Stimulated activated naive CD8-positive, alpha-beta T cell treated with anti-CD3 and anti-CD28 coated beads, Interleukin-15, amount 100 ng/mL, for 72 hours (primary cell): ENCODE measurements around the gene BMPR1B.
A peak's percentile ranks its signal among the peaks of the same experiment; 100 is the strongest.

ENCODE experiments used
- ATAC-seq: fragments of 150-1000 bp; cut with Tn5 transposase; 2 replicates; pipeline ENCODE4 v1.10.0; 2021; ENCODE audit warnings: mild to moderate bottlenecking, moderate library complexity
- DNase-seq, 2 donors: peaks; one replicate each; pipeline ENCODE4 v3.0.0; 2021 to 2022
- H3K27ac Mint-ChIP-seq, 2 donors: one replicate each; pipeline ENCODE4 v1.8.0; 2022; ENCODE audit warnings: mild to moderate bottlenecking in 2 of 2, mixed read lengths in 2 of 2, moderate library complexity in 2 of 2
- H3K27me3 Mint-ChIP-seq: one replicate; pipeline ENCODE4 v1.8.0; 2022; ENCODE audit warnings: mixed read lengths
- H3K4me1 Mint-ChIP-seq: one replicate; pipeline ENCODE4 v1.8.0; 2022; ENCODE audit warnings: mild to moderate bottlenecking, mixed read lengths
- H3K4me3 Mint-ChIP-seq, 2 donors: one replicate each; pipeline ENCODE4 v1.8.0; 2022; ENCODE audit warnings: mild to moderate bottlenecking in 2 of 2, mixed read lengths in 2 of 2, moderate library complexity in 1 of 2
- H3K9me3 Mint-ChIP-seq, 2 donors: one replicate each; pipeline ENCODE4 v1.8.0; 2022; ENCODE audit warnings: mixed read lengths in 2 of 2

BMPR1B gene

GRCh38 chr4:94746746-94747145, 11.0 kb upstream of the BMPR1B start:
- DNase-seq (no peak), ATAC-seq (no peak)
- H3K9me3 Mint-ChIP-seq = no peaks in the 10 kb centered on the region
- no peaks in the 10 kb centered on the region for H3K27me3 Mint-ChIP-seq
- no peak overlapping the region for H3K4me3 Mint-ChIP-seq
- no peak overlapping the region for H3K27ac Mint-ChIP-seq
- no peaks in the 10 kb centered on the region for H3K4me1 Mint-ChIP-seq

GRCh38 chr4:94758141-94758699, 465 bp downstream of the BMPR1B start:
- Mint-ChIP-seq H3K4me1 (peaks cover 9% of the 10 kb centered on the region), H3K4me3 (peak overlapping the region; percentile 68 to 72), H3K27ac (no peak overlapping the region), H3K9me3 (no peaks in the 10 kb centered on the region), H3K27me3 (peaks cover 88% of the 10 kb centered on the region)
- ATAC-seq (peak; percentile 69), DNase-seq (peak in 1 of 2 donors; percentile 10)

GRCh38 chr4:94758700-94759399, 1.1 kb downstream of the BMPR1B start:
- Mint-ChIP-seq H3K4me1 (peaks cover 9% of the 10 kb centered on the region), H3K4me3 (peak overlapping the region; percentile 68 to 72), H3K27me3 (peaks cover 82% of the 10 kb centered on the region), H3K9me3 (no peaks in the 10 kb centered on the region), H3K27ac (no peak overlapping the region)
- ATAC-seq (peak; percentile 29), DNase-seq (no peak)

GRCh38 chr4:94759767-94760211, 2.0 kb downstream of the BMPR1B start:
- no peak for DNase-seq
- Mint-ChIP-seq H3K4me3 (no peak overlapping the region), H3K4me1 (peaks cover 9% of the 10 kb centered on the region), H3K9me3 (no peaks in the 10 kb centered on the region), H3K27me3 (peaks cover 81% of the 10 kb centered on the region), H3K27ac (no peak overlapping the region)
- ATAC-seq = no peak

GRCh38 chr4:94762326-94762725, 4.6 kb downstream of the BMPR1B start:
- Mint-ChIP-seq H3K4me1 (peaks cover 9% of the 10 kb centered on the region), H3K27ac (no peak overlapping the region), H3K27me3 (peaks cover 59% of the 10 kb centered on the region), H3K9me3 (no peaks in the 10 kb centered on the region), H3K4me3 (no peak overlapping the region)
- DNase-seq = no peak
- ATAC-seq = no peak

GRCh38 chr4:94763005-94763404, 5.2 kb downstream of the BMPR1B start:
- no peak overlapping the region for H3K4me3 Mint-ChIP-seq
- H3K27ac Mint-ChIP-seq = no peak overlapping the region
- DNase-seq = no peak
- H3K4me1 Mint-ChIP-seq = peaks cover 9% of the 10 kb centered on the region
- no peak for ATAC-seq
- peaks cover 55% of the 10 kb centered on the region for H3K27me3 Mint-ChIP-seq
- no peaks in the 10 kb centered on the region for H3K9me3 Mint-ChIP-seq

- Mint-ChIP-seq H3K27ac (no peak overlapping the region), H3K4me3 (no peak overlapping the region), H3K27me3 (peaks cover 51% of the 10 kb centered on the region), H3K4me1 (peaks cover 6% of the 10 kb centered on the region), H3K9me3 (no peaks in the 10 kb centered on the region)
- DNase-seq = no peak
- ATAC-seq = no peak
These were observed 5.7 kb downstream of the BMPR1B start for GRCh38 chr4:94763500-94763899.

GRCh38 chr4:94764069-94764468, 6.3 kb downstream of the BMPR1B start:
- DNase-seq (no peak), ATAC-seq (no peak)
- Mint-ChIP-seq H3K9me3 (no peaks in the 10 kb centered on the region), H3K27me3 (peaks cover 46% of the 10 kb centered on the region), H3K4me1 (peaks cover under 1% of the 10 kb centered on the region), H3K27ac (no peak overlapping the region), H3K4me3 (no peak overlapping the region)

GRCh38 chr4:94765174-94765573, 7.4 kb downstream of the BMPR1B start:
- Mint-ChIP-seq H3K4me1 (no peaks in the 10 kb centered on the region), H3K9me3 (no peaks in the 10 kb centered on the region), H3K27me3 (peaks cover 34% of the 10 kb centered on the region), H3K4me3 (no peak overlapping the region), H3K27ac (no peak overlapping the region)
- no peak for ATAC-seq
- no peak for DNase-seq

GRCh38 chr4:94765648-94766047, 7.9 kb downstream of the BMPR1B start:
- Mint-ChIP-seq H3K27ac (no peak overlapping the region), H3K4me1 (no peaks in the 10 kb centered on the region), H3K9me3 (no peaks in the 10 kb centered on the region), H3K4me3 (no peak overlapping the region), H3K27me3 (peaks cover 30% of the 10 kb centered on the region)
- ATAC-seq = no peak
- no peak for DNase-seq

GRCh38 chr4:94766856-94767255, 9.1 kb downstream of the BMPR1B start:
- no peak overlapping the region for H3K27ac Mint-ChIP-seq
- no peaks in the 10 kb centered on the region for H3K4me1 Mint-ChIP-seq
- DNase-seq (no peak), ATAC-seq (no peak)
- H3K27me3 Mint-ChIP-seq = peaks cover 18% of the 10 kb centered on the region
- no peaks in the 10 kb centered on the region for H3K9me3 Mint-ChIP-seq
- no peak overlapping the region for H3K4me3 Mint-ChIP-seq

- no peaks in the 10 kb centered on the region for H3K9me3 Mint-ChIP-seq
- H3K4me3 Mint-ChIP-seq = no peak overlapping the region
- H3K27ac Mint-ChIP-seq = no peak overlapping the region
- H3K27me3 Mint-ChIP-seq = peaks cover 12% of the 10 kb centered on the region
- no peaks in the 10 kb centered on the region for H3K4me1 Mint-ChIP-seq
- no peak for ATAC-seq
- no peak for DNase-seq
These were observed 9.7 kb downstream of the BMPR1B start for GRCh38 chr4:94767446-94767845.

- ATAC-seq (no peak), DNase-seq (no peak)
- H3K4me1 Mint-ChIP-seq = no peaks in the 10 kb centered on the region
- H3K4me3 Mint-ChIP-seq = no peak overlapping the region
- no peak overlapping the region for H3K27ac Mint-ChIP-seq
- no peaks in the 10 kb centered on the region for H3K27me3 Mint-ChIP-seq
- H3K9me3 Mint-ChIP-seq = peaks cover 12 to 15% of the 10 kb centered on the region in 2 donors
These were observed 25.0 kb downstream of the BMPR1B start for GRCh38 chr4:94782707-94783106.

- H3K4me1 Mint-ChIP-seq = no peaks in the 10 kb centered on the region
- H3K4me3 Mint-ChIP-seq = no peak overlapping the region
- no peak overlapping the region for H3K27ac Mint-ChIP-seq
- H3K9me3 Mint-ChIP-seq = no peaks in the 10 kb centered on the region
- H3K27me3 Mint-ChIP-seq = no peaks in the 10 kb centered on the region
- DNase-seq (no peak), ATAC-seq (no peak)
These were observed 33.9 kb downstream of the BMPR1B start for GRCh38 chr4:94791701-94792100.

- Mint-ChIP-seq H3K4me1 (no peaks in the 10 kb centered on the region), H3K9me3 (no peaks in the 10 kb centered on the region), H3K4me3 (no peak overlapping the region), H3K27me3 (peaks cover 8% of the 10 kb centered on the region), H3K27ac (no peak overlapping the region)
- no peak for DNase-seq
- no peak for ATAC-seq
These were observed 41.1 kb downstream of the BMPR1B start for GRCh38 chr4:94798808-94799207.

GRCh38 chr4:94801016-94801415, 43.3 kb downstream of the BMPR1B start:
- ATAC-seq (no peak), DNase-seq (no peak)
- Mint-ChIP-seq H3K4me3 (no peak overlapping the region), H3K9me3 (no peaks in the 10 kb centered on the region), H3K27me3 (peaks cover 8% of the 10 kb centered on the region), H3K4me1 (no peaks in the 10 kb centered on the region), H3K27ac (no peak overlapping the region)

- no peak for DNase-seq
- ATAC-seq = no peak
- H3K27ac Mint-ChIP-seq = no peak overlapping the region
- no peak overlapping the region for H3K4me3 Mint-ChIP-seq
- peaks cover 8% of the 10 kb centered on the region for H3K27me3 Mint-ChIP-seq
- H3K9me3 Mint-ChIP-seq = no peaks in the 10 kb centered on the region
- no peaks in the 10 kb centered on the region for H3K4me1 Mint-ChIP-seq
These were observed 44.3 kb downstream of the BMPR1B start for GRCh38 chr4:94802091-94802490.
